DOHH2 (cell line): ENCODE measurements around the gene KDSR.

ENCODE experiments used
- H3F3A ChIP-seq: fragments of 200-600 bp; sonication (generic), shearing (Covaris generic); 2 replicates; pipeline ENCODE4 v1.6.0; 2016; ENCODE audit warnings: antibody characterized with exemption, mild to moderate bottlenecking; ENCODE audit not compliant: control insufficient read depth, insufficient read depth
- H3K27ac ChIP-seq: fragments of 200-600 bp; sonication (generic); 2 replicates; pipeline ENCODE4 v1.5.1; 2014; ENCODE audit warnings: low read depth, mild to moderate bottlenecking, low read length, moderate library complexity
- H3K27me3 ChIP-seq: fragments of 200-600 bp; sonication (generic); 2 replicates; pipeline ENCODE4 v1.6.1; 2014; ENCODE audit warnings: mild to moderate bottlenecking, low read length, mixed read lengths; ENCODE audit not compliant: control insufficient read depth
- H3K36me3 ChIP-seq: fragments of 200-600 bp; sonication (generic); 2 replicates; pipeline ENCODE4 v1.6.1; 2014; ENCODE audit warnings: mild to moderate bottlenecking, low read length, moderate library complexity, mixed read lengths; ENCODE audit not compliant: control insufficient read depth
- H3K4me1 ChIP-seq: fragments of 200-600 bp; sonication (generic); 2 replicates; pipeline ENCODE4 v1.6.1; 2014; ENCODE audit warnings: mild to moderate bottlenecking, low read length, mixed read lengths; ENCODE audit not compliant: control insufficient read depth
- H3K4me2 ChIP-seq: fragments of 200-600 bp; sonication (generic); 2 replicates; pipeline ENCODE4 v1.6.0; 2014; ENCODE audit warnings: mild to moderate bottlenecking, low read length, moderate library complexity
- H3K4me3 ChIP-seq: fragments of 200-600 bp; sonication (generic); 2 replicates; pipeline ENCODE4 v1.5.1; 2014; ENCODE audit warnings: mild to moderate bottlenecking, low read length, mixed read lengths
- H3K79me2 ChIP-seq: fragments of 200-600 bp; sonication (generic); 2 replicates; pipeline ENCODE4 v1.6.1; 2014; ENCODE audit warnings: mild to moderate bottlenecking, low read length, mixed read lengths; ENCODE audit not compliant: control insufficient read depth
- H3K9me2 ChIP-seq: fragments of 200-600 bp; sonication (generic); replicated peaks from 2 replicates; pipeline ENCODE4 v1.6.1; 2014; ENCODE audit warnings: mild to moderate bottlenecking, low read length, mixed read lengths; ENCODE audit not compliant: control insufficient read depth
- H3K9me3 ChIP-seq: fragments of 200-600 bp; sonication (generic); 2 replicates; pipeline ENCODE4 v1.6.1; 2014; ENCODE audit warnings: antibody characterized with exemption, low read length, mixed read lengths; ENCODE audit not compliant: control insufficient read depth, insufficient read depth
- H4K20me1 ChIP-seq: fragments of 200-600 bp; sonication (generic); 2 replicates; pipeline ENCODE4 v1.6.0; 2014; ENCODE audit warnings: low read depth, mild to moderate bottlenecking, antibody characterized with exemption, low read length, moderate library complexity; ENCODE audit not compliant: control insufficient read depth, insufficient read depth
- EZH2phosphoT487 ChIP-seq: fragments of 200-600 bp; sonication (generic); IDR thresholded peaks from 2 replicates; pipeline ENCODE4 v1.6.1; 2017; ENCODE audit warnings: borderline replicate concordance, mild to moderate bottlenecking, antibody characterized with exemption, low read length, moderate library complexity, mixed read lengths
- TF ChIP-seq, protein P1 (sequence below): fragments of 200-600 bp; sonication (generic); IDR thresholded peaks from one replicate; pipeline ENCODE4 v1.5.1; 2014; ENCODE audit warnings: antibody characterized with exemption, mild to moderate bottlenecking, low read depth, low read length; ENCODE audit not compliant: poor library complexity, severe bottlenecking

Gene KDSR

DNA sequence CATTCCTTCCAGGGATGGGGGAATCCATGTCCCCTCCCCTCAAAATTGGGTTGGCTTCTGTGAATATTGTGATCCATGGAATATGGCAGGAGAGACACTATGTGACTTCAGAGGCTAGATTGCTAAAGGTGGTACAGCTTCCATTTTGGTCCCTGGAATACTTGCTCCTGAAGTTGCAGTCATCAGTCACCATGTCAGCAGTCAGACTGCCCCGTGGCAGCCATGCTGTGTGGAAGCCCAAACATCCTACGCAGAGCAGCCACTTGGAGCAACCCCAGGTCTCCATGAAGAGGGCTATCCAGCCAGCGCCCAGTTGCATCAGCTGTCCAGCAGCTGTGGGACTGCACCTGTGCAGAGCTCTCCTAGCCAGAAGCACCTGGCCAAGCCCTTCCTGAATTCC lies 15.8 kb upstream of the KDSR start:
- Histone ChIP-seq H3K79me2 (no peaks in the 10 kb centered on the region), H3K27ac (no peak overlapping the region), H3K27me3 (no peaks in the 10 kb centered on the region; the same call in 1 of the 2 replicates), H3F3A (peaks cover 3% of the 10 kb centered on the region; the same call in 1 of the 2 replicates), H3K4me1 (no peaks in the 10 kb centered on the region), H3K36me3 (no peaks in the 10 kb centered on the region), H4K20me1 (no peaks in the 10 kb centered on the region), H3K9me3 (no peaks in the 10 kb centered on the region), H3K4me3 (no peak overlapping the region), H3K4me2 (no peak overlapping the region), H3K9me2 (no peaks in the 10 kb centered on the region)
- TF ChIP-seq, protein P1, sequence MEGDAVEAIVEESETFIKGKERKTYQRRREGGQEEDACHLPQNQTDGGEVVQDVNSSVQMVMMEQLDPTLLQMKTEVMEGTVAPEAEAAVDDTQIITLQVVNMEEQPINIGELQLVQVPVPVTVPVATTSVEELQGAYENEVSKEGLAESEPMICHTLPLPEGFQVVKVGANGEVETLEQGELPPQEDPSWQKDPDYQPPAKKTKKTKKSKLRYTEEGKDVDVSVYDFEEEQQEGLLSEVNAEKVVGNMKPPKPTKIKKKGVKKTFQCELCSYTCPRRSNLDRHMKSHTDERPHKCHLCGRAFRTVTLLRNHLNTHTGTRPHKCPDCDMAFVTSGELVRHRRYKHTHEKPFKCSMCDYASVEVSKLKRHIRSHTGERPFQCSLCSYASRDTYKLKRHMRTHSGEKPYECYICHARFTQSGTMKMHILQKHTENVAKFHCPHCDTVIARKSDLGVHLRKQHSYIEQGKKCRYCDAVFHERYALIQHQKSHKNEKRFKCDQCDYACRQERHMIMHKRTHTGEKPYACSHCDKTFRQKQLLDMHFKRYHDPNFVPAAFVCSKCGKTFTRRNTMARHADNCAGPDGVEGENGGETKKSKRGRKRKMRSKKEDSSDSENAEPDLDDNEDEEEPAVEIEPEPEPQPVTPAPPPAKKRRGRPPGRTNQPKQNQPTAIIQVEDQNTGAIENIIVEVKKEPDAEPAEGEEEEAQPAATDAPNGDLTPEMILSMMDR: no peak
- TF ChIP-seq EZH2phosphoT487: no peak

DNA sequence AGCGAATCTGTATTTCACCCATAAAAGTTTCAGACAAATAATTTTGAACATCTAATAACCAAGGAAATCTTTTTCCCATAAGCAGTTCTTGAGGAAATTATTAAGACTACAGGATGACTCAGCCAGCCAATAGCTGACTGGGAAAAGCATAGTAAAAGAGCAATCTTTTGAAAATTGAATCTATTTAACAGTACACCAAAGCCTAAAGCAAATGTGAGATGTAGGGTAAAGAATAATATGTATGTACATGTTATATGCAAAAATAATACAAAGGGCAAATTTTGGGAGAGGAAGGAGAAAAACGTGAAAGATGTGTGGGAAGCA lies 12.6 kb upstream of the KDSR start:
- no peaks in the 10 kb centered on the region for H3K4me1 ChIP-seq
- H3K36me3 ChIP-seq: no peaks in the 10 kb centered on the region
- no peaks in the 10 kb centered on the region for H3K79me2 ChIP-seq
- no peak overlapping the region for H3K4me2 ChIP-seq
- no peak overlapping the region for H3K4me3 ChIP-seq
- H3K9me3 ChIP-seq: no peaks in the 10 kb centered on the region
- TF ChIP-seq, protein P1: no peak
- TF ChIP-seq EZH2phosphoT487: no peak
- H3K27ac ChIP-seq: no peak overlapping the region
- peaks cover 3% of the 10 kb centered on the region; the same call in 1 of the 2 replicates for H3F3A ChIP-seq
- H4K20me1 ChIP-seq: no peaks in the 10 kb centered on the region
- no peaks in the 10 kb centered on the region for H3K9me2 ChIP-seq
- peaks cover 5% of the 10 kb centered on the region for H3K27me3 ChIP-seq

DNA sequence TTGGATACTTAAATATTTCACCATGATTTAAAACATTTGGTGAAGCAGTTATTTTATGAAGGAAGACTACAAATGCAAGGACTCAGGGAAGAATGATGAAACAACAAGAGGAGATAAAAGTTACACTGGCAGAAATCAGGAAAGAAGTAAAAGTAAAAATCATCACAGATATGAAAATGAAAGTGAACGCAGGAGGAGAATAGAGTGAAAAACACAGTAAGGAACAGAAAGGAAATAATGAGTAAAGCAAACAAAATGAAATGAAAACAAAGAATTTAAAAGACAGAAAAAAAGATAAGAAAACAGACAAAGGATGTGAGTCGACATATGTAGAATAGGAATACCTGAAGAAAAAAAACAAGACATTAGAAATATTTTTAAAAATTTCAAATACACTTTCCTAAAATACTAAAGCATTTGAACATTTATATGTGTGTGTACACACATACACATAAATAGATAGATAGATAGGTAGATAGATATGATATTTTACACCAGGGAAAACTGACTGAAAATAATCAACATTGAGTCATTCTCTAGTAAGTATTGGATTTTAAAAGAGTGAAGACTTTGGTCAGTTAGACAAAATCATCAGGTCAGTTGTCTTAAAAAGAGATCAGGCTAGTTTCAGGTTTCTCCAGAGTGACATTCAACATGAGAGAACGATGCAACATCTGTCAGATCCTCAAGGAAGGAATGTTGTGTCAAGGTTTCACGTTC lies 12.1 kb upstream of the KDSR start:
- Histone ChIP-seq H3K4me2 (no peak overlapping the region), H4K20me1 (no peaks in the 10 kb centered on the region), H3K9me2 (no peaks in the 10 kb centered on the region), H3F3A (peaks cover 3% of the 10 kb centered on the region; the same call in 1 of the 2 replicates), H3K9me3 (no peaks in the 10 kb centered on the region), H3K4me3 (no peak overlapping the region), H3K36me3 (no peaks in the 10 kb centered on the region), H3K79me2 (no peaks in the 10 kb centered on the region), H3K27ac (no peak overlapping the region), H3K4me1 (no peaks in the 10 kb centered on the region), H3K27me3 (peaks cover 5% of the 10 kb centered on the region)
- no peak for TF ChIP-seq EZH2phosphoT487
- TF ChIP-seq, protein P1: no peak
